HG03196 (cell line): ENCODE measurements around the gene LRRC30.

ENCODE experiments used
- ATAC-seq: cut with Tn5 transposase; IDR thresholded peaks from one replicate; pipeline ENCODE4 v1.9.1; 2021; ENCODE audit not compliant: unreplicated experiment

The LRRC30 gene

DNA sequence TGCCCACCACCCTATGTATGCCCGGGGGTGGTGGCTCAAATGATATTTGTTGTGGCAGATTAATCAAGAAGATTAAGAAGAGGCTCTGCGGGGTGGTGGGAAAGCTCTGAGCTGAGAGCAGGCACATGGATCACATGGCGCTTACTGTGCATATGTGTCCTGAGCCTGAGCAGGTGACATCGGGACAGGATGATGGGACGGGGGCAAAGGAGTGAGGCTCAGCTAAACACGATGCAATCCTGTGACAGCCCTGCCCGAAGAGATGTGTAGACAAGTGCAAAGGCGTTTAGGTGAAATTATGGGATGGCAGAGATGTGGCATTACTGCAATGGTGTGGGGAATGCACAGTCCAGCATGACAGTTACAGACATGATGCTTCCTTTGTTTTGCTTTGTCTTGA lies 6.0 kb downstream of the LRRC30 start:
- no peak for ATAC-seq

DNA sequence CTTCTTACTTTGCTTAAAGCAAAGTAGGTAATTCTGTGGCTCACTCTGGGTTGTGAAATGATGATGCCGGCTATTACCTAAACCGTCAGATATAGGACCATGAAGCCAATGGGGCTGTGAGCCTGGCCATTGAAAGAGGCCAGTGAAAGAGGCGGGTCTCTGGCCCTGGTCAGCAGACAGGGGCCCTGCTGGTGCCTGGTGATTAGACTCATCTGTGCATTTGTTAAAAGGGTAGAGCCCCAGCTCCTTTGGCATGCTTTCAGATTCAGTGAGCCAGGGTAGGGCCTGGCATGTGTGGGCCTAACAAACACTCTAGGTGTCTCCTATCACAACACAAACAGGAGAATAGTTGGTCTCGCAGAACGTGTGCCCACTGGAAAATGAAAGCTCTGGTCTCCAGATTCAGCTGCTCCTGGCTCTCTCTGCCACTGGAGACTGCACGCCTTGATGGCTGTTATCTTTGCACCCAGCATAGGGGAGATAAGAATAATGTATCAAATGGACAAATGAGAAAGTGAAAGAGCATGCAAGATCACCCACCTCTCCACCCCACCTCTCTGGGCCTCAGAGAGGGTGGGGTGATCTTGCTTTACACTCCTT lies 6.9 kb downstream of the LRRC30 start:
- no peak for ATAC-seq

- ATAC-seq = no peak
Measured at GRCh38 chr18:7242926-7243325, 12.0 kb downstream of the LRRC30 start.

- ATAC-seq = no peak
Measured at GRCh38 chr18:7248877-7249276, 18.0 kb downstream of the LRRC30 start.

GRCh38 chr18:7254163-7254562 lies 23.3 kb downstream of the LRRC30 start:
- no peak for ATAC-seq

DNA sequence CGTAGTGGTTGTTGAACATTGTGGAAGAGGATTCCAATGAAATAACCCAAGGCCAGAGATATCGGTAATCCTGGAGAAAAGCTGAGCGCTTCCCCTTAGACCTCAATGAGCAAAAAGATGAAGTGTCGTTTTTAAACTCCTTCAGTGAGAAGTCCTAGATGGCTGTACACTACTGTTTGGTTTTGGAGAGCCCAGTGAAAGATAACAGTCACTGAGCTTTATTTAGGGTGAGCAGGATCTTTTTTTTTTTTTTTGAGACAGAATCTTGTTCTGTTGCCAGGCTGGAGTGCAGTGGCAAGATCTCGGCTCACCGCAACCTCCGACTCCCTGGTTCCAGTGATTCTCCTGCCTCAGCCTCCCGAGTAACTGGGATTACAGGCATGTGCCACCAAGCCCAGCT lies 24.2 kb downstream of the LRRC30 start:
- ATAC-seq = no peak

GRCh38 chr18:7255643-7256042 lies 24.8 kb downstream of the LRRC30 start:
- ATAC-seq = no peak

- no peak for ATAC-seq
Measured at GRCh38 chr18:7256618-7257425, 25.9 kb downstream of the LRRC30 start.

DNA sequence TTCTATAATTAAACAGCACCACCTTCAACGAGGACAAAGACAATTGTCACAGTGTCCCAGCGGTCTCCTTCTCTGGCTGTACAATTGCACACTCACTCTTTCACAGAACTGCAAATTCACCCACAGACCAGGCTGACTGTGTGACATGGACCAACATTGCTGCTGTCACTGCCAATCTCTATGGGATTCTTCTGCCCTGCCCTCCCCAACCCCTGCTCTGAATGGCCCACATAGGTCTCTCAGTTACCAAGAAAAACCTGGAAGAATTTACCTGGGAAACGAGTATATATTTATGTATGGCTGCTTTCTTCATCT lies 26.5 kb downstream of the LRRC30 start:
- ATAC-seq = no peak

GRCh38 chr18:7259475-7259874 lies 28.6 kb downstream of the LRRC30 start:
- no peak for ATAC-seq

- ATAC-seq = no peak
Measured at GRCh38 chr18:7261199-7261598, 30.3 kb downstream of the LRRC30 start.

GRCh38 chr18:7267973-7268372 lies 37.1 kb downstream of the LRRC30 start:
- ATAC-seq = no peak

DNA sequence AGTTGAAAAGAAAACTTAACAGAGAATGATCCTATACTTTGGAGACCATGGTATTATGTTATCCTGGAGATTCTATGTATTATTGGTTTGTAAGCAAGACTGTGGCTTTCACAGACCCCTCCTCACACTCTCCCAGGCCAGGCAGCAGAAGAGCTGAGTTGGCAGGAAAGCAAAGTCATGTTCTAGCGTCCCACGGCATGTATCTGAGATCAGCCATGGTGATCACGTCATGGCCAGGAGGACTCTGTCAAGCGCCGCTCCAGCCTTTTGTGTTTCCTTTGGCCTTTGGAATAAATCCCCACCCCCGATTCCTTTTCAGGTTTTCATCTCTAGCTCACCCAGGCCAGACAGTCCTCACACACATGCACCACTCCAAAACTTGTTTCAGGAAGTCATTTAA lies 39.1 kb downstream of the LRRC30 start:
- no peak for ATAC-seq

DNA sequence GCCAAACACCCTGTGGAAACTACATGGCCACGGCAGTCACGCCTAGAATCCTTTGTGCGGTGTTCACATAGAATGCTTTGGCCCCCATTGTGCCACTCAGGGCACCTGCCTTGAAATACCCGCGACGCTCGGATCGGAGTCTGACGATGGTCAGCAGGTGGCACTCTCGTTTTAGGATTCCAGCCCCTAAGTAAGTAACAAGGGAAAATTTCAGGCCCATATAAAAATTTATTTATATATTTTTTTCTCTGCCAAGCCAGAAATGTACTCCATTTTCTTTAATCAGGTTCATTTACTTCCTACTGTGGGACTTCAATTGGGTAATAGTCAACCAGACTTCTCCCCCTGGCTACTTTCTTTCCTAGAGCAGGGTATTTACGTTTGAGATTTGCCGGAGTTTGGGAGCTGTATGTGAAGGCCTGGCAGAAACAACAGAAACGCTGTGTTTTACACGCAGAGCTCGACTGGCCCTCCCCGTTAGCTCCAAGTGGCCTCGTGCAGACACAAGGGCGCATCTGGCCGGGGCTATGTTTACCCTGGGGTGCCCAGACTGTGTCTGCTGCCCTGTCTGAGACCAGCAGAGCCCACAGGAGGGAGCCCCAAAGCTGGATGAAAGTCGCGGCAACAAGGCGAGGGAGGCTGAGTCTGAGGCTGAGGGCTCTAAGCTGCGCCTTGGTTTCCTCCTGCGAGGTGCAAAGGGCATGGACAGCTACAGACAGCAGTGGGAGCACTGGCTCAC lies 41.6 kb downstream of the LRRC30 start:
- no peak for ATAC-seq

GRCh38 chr18:7273301-7273921 lies 42.5 kb downstream of the LRRC30 start:
- ATAC-seq = no peak

GRCh38 chr18:7281579-7281978 lies 50.7 kb downstream of the LRRC30 start:
- ATAC-seq = no peak
